ENCODE results near the gene MFF.

DNA sequence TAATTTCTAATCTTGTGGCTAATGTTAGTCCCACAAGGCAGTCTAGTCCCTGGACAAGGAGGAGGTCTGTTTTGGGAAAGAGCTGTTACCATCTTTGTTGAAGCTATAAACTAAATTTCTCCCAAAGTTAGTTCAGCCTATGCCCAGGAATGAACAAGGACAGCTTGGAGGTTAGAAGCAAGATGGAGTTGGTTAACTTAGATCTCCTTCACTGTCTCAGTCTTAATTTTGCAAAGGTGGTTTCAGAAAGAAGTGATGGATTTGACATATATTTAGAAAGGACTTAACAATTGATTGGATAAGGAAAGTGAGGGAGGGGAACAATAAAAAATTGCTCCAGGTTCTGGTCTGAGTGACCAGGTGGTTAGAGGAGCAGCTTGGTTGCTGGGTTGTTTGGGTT, 77.3 kb downstream of the MFF start:
- no peak for TF ChIP-seq GATA2 (IDR thresholded peaks at IDR 0.05; ENCODE audit: insufficient read depth, insufficient read length, low read depth, low read length)
- TF ChIP-seq, protein P1, sequence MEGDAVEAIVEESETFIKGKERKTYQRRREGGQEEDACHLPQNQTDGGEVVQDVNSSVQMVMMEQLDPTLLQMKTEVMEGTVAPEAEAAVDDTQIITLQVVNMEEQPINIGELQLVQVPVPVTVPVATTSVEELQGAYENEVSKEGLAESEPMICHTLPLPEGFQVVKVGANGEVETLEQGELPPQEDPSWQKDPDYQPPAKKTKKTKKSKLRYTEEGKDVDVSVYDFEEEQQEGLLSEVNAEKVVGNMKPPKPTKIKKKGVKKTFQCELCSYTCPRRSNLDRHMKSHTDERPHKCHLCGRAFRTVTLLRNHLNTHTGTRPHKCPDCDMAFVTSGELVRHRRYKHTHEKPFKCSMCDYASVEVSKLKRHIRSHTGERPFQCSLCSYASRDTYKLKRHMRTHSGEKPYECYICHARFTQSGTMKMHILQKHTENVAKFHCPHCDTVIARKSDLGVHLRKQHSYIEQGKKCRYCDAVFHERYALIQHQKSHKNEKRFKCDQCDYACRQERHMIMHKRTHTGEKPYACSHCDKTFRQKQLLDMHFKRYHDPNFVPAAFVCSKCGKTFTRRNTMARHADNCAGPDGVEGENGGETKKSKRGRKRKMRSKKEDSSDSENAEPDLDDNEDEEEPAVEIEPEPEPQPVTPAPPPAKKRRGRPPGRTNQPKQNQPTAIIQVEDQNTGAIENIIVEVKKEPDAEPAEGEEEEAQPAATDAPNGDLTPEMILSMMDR (IDR thresholded peaks at IDR 0.05; ENCODE audit: extremely low read depth in 1 of 2, insufficient read depth in 1 of 2, low read depth in 1 of 2, low read length in 2 of 2): no peak
- TF ChIP-seq EZH2 (IDR thresholded peaks at IDR 0.05; ENCODE audit: borderline replicate concordance, low read depth, low read length, severe bottlenecking): no peak
- TF ChIP-seq POLR2A (IDR thresholded peaks at IDR 0.05; ENCODE audit: low read depth, low read length): no peak

Measured in endothelial cell of umbilical vein (primary cell).